NCI-H146 treated with DMSO at 0.1 percent for 48 hours (cell line): ENCODE measurements around the gene FARS2.

Experiments
- DNase-seq: peaks from one replicate; lab custom pipeline; 2025; ENCODE audit not compliant: unreplicated experiment; lab: John Stamatoyannopoulos, UW

Gene FARS2

GRCh38 chr6:5316951-5317350 lies 55.6 kb downstream of the FARS2 start:
- DNase-seq = no peak

GRCh38 chr6:5318617-5319272 lies 57.4 kb downstream of the FARS2 start:
- DNase-seq = no peak

GRCh38 chr6:5323979-5324378 lies 62.7 kb downstream of the FARS2 start:
- DNase-seq = no peak

GRCh38 chr6:5325173-5325572 lies 63.9 kb downstream of the FARS2 start:
- DNase-seq = no peak

GRCh38 chr6:5326022-5326641 lies 64.8 kb downstream of the FARS2 start:
- no peak for DNase-seq

GRCh38 chr6:5328800-5329199 lies 67.5 kb downstream of the FARS2 start:
- DNase-seq = no peak

- DNase-seq = no peak
Observed at GRCh38 chr6:5331845-5332442, 70.6 kb downstream of the FARS2 start.

- DNase-seq = peak; percentile 77
Observed at GRCh38 chr6:5333658-5334057, 72.3 kb downstream of the FARS2 start.

- no peak for DNase-seq
Observed at GRCh38 chr6:5334341-5334740, 73.0 kb downstream of the FARS2 start.

- DNase-seq = no peak
Observed at GRCh38 chr6:5335020-5335419, 73.7 kb downstream of the FARS2 start.

- DNase-seq = no peak
Observed at GRCh38 chr6:5337573-5337972, 76.3 kb downstream of the FARS2 start.

GRCh38 chr6:5338177-5338960 lies 77.1 kb downstream of the FARS2 start:
- no peak for DNase-seq

- no peak for DNase-seq
Observed at GRCh38 chr6:5339786-5340185, 78.5 kb downstream of the FARS2 start.

- no peak for DNase-seq
Observed at GRCh38 chr6:5341845-5342244, 80.5 kb downstream of the FARS2 start.

- DNase-seq = no peak
Observed at GRCh38 chr6:5343998-5344397, 82.7 kb downstream of the FARS2 start.

GRCh38 chr6:5345324-5345723 lies 84.0 kb downstream of the FARS2 start:
- no peak for DNase-seq

GRCh38 chr6:5351552-5352210 lies 90.4 kb downstream of the FARS2 start:
- DNase-seq = no peak

GRCh38 chr6:5353971-5354370 lies 92.7 kb downstream of the FARS2 start:
- no peak for DNase-seq

GRCh38 chr6:5357486-5357885 lies 96.2 kb downstream of the FARS2 start:
- no peak for DNase-seq

GRCh38 chr6:5359417-5359816 lies 98.1 kb downstream of the FARS2 start:
- DNase-seq = no peak

GRCh38 chr6:5361396-5361795 lies 100.1 kb downstream of the FARS2 start:
- no peak for DNase-seq
